Measurements from ENCODE around the gene CHST15.

DNA sequence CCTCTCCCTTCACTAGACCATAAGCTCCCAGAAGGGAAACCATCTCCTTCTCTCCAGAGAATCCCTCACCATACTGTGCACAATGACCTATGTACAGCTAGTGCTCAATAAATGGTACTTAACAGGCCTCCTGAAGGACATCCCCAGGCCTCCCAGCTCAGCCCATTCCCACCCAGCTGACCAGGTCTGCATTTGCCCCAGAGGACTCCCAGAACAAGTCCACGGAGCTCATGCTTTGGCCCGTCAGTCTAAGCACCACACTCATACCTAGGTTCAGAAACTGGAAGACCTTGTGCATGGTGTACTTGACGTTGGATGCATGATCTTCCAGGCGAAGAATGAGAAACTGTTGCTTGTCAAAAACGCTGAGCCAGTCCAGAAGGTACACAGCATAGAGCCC, 81.3 kb downstream of the CHST15 start:
- TF ChIP-seq, protein P1, sequence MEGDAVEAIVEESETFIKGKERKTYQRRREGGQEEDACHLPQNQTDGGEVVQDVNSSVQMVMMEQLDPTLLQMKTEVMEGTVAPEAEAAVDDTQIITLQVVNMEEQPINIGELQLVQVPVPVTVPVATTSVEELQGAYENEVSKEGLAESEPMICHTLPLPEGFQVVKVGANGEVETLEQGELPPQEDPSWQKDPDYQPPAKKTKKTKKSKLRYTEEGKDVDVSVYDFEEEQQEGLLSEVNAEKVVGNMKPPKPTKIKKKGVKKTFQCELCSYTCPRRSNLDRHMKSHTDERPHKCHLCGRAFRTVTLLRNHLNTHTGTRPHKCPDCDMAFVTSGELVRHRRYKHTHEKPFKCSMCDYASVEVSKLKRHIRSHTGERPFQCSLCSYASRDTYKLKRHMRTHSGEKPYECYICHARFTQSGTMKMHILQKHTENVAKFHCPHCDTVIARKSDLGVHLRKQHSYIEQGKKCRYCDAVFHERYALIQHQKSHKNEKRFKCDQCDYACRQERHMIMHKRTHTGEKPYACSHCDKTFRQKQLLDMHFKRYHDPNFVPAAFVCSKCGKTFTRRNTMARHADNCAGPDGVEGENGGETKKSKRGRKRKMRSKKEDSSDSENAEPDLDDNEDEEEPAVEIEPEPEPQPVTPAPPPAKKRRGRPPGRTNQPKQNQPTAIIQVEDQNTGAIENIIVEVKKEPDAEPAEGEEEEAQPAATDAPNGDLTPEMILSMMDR (conservative IDR thresholded peaks at IDR 0.05; ENCODE audit: low read depth, low read length): no peak
- no peak for TF ChIP-seq EZH2 (IDR thresholded peaks at IDR 0.05; ENCODE audit: low read length, unreplicated experiment)
- TF ChIP-seq EZH2phosphoT487 (IDR thresholded peaks at IDR 0.05; ENCODE audit: borderline replicate concordance, low read length): no peak

Measured in PC-3 (cell line).